ENCODE measurements around the gene FOXI1.

- TF ChIP-seq ELF4 (IDR thresholded peaks at IDR 0.05) = no peak
- no peak for TF ChIP-seq NFRKB (IDR thresholded peaks at IDR 0.05)
- TF ChIP-seq BHLHE40 (IDR thresholded peaks at IDR 0.05; ENCODE audit: borderline replicate concordance) = no peak
These were observed 48.4 kb upstream of the FOXI1 start for GRCh38 chr5:170057311-170057710.
